Sigmoid colon (tissue), 7 donors: ENCODE measurements around the gene FRZB. TPM values are rescaled to one million over a fixed set of nuclear protein-coding genes. Genes with fewer than 3 reads are reported as not detected.

Experiments used
- DNase-seq: peaks from one replicate; pipeline ENCODE4 v3.0.0-alpha.2; 2019
- H3K27ac ChIP-seq, 4 donors: fragments of 200-600 bp; sonication (generic); one replicate each; pipeline ENCODE4 v1.5.1; 2016 to 2019; ENCODE audit warnings: mild to moderate bottlenecking in 1 of 4
- H3K27me3 ChIP-seq, 3 donors: fragments of 200-600 bp; sonication (generic); one replicate each; pipeline ENCODE4 v1.5.1; 2019; ENCODE audit warnings: mild to moderate bottlenecking in 1 of 3
- H3K36me3 ChIP-seq, 4 donors: fragments of 200-600 bp; sonication (generic); one replicate each; pipeline ENCODE4 v1.5.1; 2016 to 2019
- H3K4me1 ChIP-seq, 4 donors: fragments of 200-600 bp; sonication (generic); one replicate each; pipeline ENCODE4 v1.5.1; 2017 to 2019
- H3K4me3 ChIP-seq, 4 donors: fragments of 200-600 bp; sonication (generic); one replicate each; pipeline ENCODE4 v1.5.1; 2017 to 2019; ENCODE audit warnings: mild to moderate bottlenecking in 2 of 4, moderate library complexity in 1 of 4
- H3K9me3 ChIP-seq, 4 donors: fragments of 200-600 bp in 3 of 4; sonication (generic) in 3 of 4; one replicate each; pipeline versions ENCODE4 v1.5.1 to v1.6.1; 2013 to 2019
- EP300 ChIP-seq, 4 donors: sonication (generic); formaldehyde crosslinking; IDR thresholded peaks; one replicate each; pipeline ENCODE4 v1.6.1; 2017; ENCODE audit warnings: antibody characterized with exemption in 4 of 4
- POLR2A ChIP-seq, 2 donors: fragments of 450-650 bp; IDR thresholded peaks; one replicate each; pipeline ENCODE4 v1.6.1; 2016; ENCODE audit warnings: antibody characterized with exemption in 2 of 2, mild to moderate bottlenecking in 2 of 2, moderate library complexity in 2 of 2
- POLR2AphosphoS5 ChIP-seq, 4 donors: sonication (generic); formaldehyde crosslinking; IDR thresholded peaks; one replicate each; pipeline ENCODE4 v1.6.1; 2017; ENCODE audit warnings: antibody characterized with exemption in 4 of 4
- WGBS, 2 donors: extraction: QIAGEN DNeasy Blood & Tissue Kit; methylation state at CpG; one replicate each; pipeline ENCODE4 v1.1.7; 2013; 5-methylcytosine and 5-hydroxymethylcytosine counted together
- intact Hi-C: fragments of 100-400 bp; cut with DNase I; formaldehyde crosslinking; loops from one replicate; pipeline ENCODE4 v1.15.1; 2023
- polyA plus RNA-seq, 3 donors: library from polyadenylated mRNA; stranded (reverse); fragments of 200-250 nt; gene quantifications; one replicate each; pipeline ENCODE4 v1.2.3, GENCODE V29; 2013
- total RNA-seq, 4 donors: library from RNA; depleted of rRNA; stranded (reverse); fragments of >200 nt; gene quantifications; one replicate each; pipeline ENCODE4 v1.1.0, GENCODE V29; 2016
- TF ChIP-seq, protein P1 (sequence below), 4 experiments: fragments of 450-650 bp in 3 of 4; fragments of 200-600 bp in 1 of 4; IDR thresholded peaks; one replicate each; pipeline ENCODE4 v1.5.1; 2016 to 2019; ENCODE audit warnings: antibody characterized with exemption in 4 of 4, mild to moderate bottlenecking in 3 of 4, moderate library complexity in 2 of 4
- donor health status: healthy with polysubstance abuse.
- donor health status: Bipolar disorder and iron deficiency.
- donor health status: healthy.

FRZB gene
- total and polyA plus RNA-seq, 7 donors = 3.7 to 14.7 (median 8.2) TPM

DNA sequence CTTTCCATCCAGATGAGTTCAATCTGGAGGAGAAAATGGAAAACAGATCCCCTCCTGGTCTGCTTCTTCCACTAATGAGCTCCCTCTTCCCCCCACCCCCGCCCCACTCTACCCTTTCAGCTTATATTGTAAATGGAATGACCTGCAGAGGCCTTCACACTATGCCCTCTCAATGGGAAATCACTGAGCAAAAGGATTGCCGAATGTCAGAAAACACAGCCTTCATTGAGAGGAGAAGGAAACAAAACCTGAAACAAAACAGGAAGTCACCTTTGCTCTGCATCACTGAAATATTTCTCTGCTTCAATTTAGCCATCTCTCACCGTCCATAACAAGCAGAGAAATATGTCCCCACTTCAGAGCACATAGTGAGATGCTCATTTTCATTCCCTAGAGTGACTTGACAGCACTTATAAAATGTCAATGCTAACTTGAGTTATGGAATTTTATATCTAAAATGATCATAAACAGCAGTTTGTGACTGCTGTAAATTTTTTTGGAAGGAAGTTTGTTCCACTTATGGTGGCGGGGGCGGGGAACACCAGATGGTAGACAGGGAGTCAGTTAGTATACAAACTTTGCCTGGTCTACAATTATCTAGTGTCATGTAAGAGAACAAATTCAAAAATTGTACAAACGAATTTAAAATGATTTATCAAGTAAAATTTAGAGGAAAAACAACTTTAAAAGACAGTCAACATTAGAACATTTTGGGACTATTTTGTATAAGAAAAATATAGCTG, 1.8 kb upstream of the FRZB start:
- Histone ChIP-seq H3K4me1 (peaks cover 0 to 40% (median 24%) of the 10 kb centered on the region in 4 donors), H3K9me3 (no peaks in the 10 kb centered on the region), H3K27me3 (no peaks in the 10 kb centered on the region), H3K27ac (no peak overlapping the region), H3K36me3 (no peaks in the 10 kb centered on the region), H3K4me3 (no peak overlapping the region)
- WGBS, 2 donors = 27 to 57% methylated on average over 6 of the region's 6 CpGs
- no peak for DNase-seq
- intact Hi-C loops = no loop called here
- TF ChIP-seq POLR2AphosphoS5 (IDR thresholded peaks at IDR 0.05) (no peak), EP300 (IDR thresholded peaks at IDR 0.05) (no peak), POLR2A (IDR thresholded peaks at IDR 0.05) (no peak)
- TF ChIP-seq, protein P1, sequence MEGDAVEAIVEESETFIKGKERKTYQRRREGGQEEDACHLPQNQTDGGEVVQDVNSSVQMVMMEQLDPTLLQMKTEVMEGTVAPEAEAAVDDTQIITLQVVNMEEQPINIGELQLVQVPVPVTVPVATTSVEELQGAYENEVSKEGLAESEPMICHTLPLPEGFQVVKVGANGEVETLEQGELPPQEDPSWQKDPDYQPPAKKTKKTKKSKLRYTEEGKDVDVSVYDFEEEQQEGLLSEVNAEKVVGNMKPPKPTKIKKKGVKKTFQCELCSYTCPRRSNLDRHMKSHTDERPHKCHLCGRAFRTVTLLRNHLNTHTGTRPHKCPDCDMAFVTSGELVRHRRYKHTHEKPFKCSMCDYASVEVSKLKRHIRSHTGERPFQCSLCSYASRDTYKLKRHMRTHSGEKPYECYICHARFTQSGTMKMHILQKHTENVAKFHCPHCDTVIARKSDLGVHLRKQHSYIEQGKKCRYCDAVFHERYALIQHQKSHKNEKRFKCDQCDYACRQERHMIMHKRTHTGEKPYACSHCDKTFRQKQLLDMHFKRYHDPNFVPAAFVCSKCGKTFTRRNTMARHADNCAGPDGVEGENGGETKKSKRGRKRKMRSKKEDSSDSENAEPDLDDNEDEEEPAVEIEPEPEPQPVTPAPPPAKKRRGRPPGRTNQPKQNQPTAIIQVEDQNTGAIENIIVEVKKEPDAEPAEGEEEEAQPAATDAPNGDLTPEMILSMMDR (IDR thresholded peaks at IDR 0.05) = no peak

DNA sequence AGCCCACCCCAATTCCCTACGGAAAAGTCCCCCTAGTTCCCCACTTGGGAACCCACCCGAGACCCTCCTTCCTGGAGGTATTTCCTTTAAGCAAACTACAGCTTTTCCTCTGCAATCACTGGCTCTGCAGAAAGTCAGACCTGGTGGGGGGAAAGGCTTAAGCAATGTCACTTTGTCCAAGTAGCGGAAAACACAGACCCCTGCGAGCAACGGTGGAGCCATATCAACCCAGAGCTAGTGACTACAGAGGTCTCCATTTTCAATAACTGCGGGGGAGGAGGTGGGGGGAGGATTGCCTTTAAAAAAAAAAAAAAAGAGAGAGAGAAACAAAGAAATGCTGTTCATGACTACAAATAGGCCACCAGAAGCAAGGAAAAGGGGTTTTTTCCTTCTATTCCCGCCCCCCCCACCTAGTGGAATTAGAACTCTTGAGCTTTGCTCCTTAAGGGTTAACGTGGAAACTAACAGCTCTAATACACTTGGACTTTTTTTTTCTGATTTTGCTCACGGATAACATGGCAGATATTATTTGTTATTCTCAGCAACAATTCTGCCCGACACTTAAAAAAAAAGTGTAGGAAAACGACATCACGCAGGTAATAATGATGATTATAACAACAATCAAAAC, 1.1 kb upstream of the FRZB start:
- 48 to 57% methylated on average over 12 of the region's 12 CpGs for WGBS, 2 donors
- Histone ChIP-seq H3K9me3 (no peaks in the 10 kb centered on the region), H3K4me3 (peak overlapping the region; percentile 34 to 58 (median 52)), H3K36me3 (no peaks in the 10 kb centered on the region), H3K27me3 (no peaks in the 10 kb centered on the region), H3K27ac (peak overlapping the region; percentile 64 to 76 (median 68)), H3K4me1 (peaks cover 0 to 47% (median 24%) of the 10 kb centered on the region in 4 donors)
- no peak for DNase-seq
- TF ChIP-seq POLR2AphosphoS5 (IDR thresholded peaks at IDR 0.05) (no peak), EP300 (IDR thresholded peaks at IDR 0.05) (no peak), POLR2A (IDR thresholded peaks at IDR 0.05) (no peak)
- TF ChIP-seq, protein P1 (IDR thresholded peaks at IDR 0.05) = no peak
- intact Hi-C loops = no loop called here

DNA sequence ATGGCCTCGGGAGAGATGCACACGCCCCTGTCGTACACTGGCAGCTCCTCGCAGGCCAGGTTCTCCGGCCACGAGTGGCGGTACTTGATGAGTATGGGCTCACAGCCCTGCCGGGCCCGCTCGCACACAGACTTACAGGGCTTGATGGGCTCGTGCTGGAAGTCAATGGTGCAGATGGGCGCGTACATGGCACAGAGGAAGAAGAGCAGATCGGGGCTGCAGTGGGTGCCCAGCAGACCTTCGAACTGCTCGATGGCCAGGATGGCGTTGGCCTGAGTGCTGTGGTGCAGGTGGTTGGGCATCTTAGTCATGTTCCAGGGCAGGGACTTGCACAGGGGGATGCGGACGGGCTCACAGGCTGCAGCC, 359 bp downstream of the FRZB start:
- Histone ChIP-seq H3K4me3 (peak overlapping the region; percentile 34 to 58 (median 52)), H3K4me1 (peaks cover 0 to 60% (median 27%) of the 10 kb centered on the region in 4 donors), H3K27me3 (no peaks in the 10 kb centered on the region), H3K27ac (peak overlapping the region; percentile 64 to 76 (median 68)), H3K9me3 (no peaks in the 10 kb centered on the region), H3K36me3 (no peaks in the 10 kb centered on the region)
- intact Hi-C loops = no loop called here
- WGBS, 2 donors = 22 to 59% methylated on average over 19 of the region's 19 CpGs
- peak; percentile 68 for DNase-seq
- TF ChIP-seq, protein P1 (IDR thresholded peaks at IDR 0.05) = no peak
- no peak for TF ChIP-seq POLR2A (IDR thresholded peaks at IDR 0.05)
- no peak for TF ChIP-seq POLR2AphosphoS5 (IDR thresholded peaks at IDR 0.05)
- TF ChIP-seq EP300 (IDR thresholded peaks at IDR 0.05) = no peak

DNA sequence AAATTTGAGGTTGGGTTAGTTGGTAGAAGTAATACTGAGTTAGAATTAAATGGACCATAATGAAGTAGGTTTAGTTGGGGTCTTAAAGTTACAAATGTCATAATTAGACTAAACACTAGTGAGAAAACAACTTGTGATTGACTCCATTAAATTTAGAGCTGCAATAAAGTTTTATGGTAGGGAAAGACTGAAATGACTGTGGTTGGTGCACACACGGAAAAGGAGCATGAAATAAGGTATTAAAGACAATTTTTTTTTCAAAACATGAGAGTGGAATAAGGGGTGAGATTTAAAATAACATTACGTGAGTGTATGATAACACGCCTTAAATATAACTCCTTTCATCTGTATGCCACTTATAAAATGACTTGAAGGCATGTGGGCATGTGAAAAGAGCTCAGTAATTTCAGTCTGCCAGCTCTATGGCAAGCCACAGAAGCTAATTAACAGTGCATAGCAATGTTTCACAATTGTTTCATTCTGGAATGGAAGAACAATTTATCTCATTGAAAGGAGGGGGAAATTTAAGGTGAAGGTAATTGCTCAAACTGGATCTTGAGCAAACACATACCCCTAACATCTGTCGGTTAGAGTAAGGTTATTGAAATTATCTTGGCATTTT, 1.4 kb downstream of the FRZB start:
- H3K36me3 ChIP-seq = no peaks in the 10 kb centered on the region
- no peaks in the 10 kb centered on the region for H3K9me3 ChIP-seq
- peak overlapping the region in 1 of 4 donors; percentile 22 for H3K27ac ChIP-seq
- TF ChIP-seq, protein P1 (IDR thresholded peaks at IDR 0.05) = no peak
- TF ChIP-seq POLR2AphosphoS5 (IDR thresholded peaks at IDR 0.05) (no peak), EP300 (IDR thresholded peaks at IDR 0.05) (no peak), POLR2A (IDR thresholded peaks at IDR 0.05) (no peak)
- WGBS, 2 donors = 14 to 69% methylated on average over 4 of the region's 4 CpGs
- no peak overlapping the region for H3K4me3 ChIP-seq
- no peak for DNase-seq
- peaks cover 0 to 60% (median 27%) of the 10 kb centered on the region in 4 donors for H3K4me1 ChIP-seq
- intact Hi-C loops = no loop called here
- H3K27me3 ChIP-seq = no peaks in the 10 kb centered on the region
